GM18873 (cell line): ENCODE data around the gene DNAL4.

Experiments
- ATAC-seq: cut with Tn5 transposase; IDR thresholded peaks from one replicate; pipeline ENCODE4 v1.9.1; 2021; ENCODE audit warnings: mild to moderate bottlenecking, moderate library complexity, moderate number of reproducible peaks; ENCODE audit not compliant: unreplicated experiment, low FRiP score

Gene DNAL4

DNA sequence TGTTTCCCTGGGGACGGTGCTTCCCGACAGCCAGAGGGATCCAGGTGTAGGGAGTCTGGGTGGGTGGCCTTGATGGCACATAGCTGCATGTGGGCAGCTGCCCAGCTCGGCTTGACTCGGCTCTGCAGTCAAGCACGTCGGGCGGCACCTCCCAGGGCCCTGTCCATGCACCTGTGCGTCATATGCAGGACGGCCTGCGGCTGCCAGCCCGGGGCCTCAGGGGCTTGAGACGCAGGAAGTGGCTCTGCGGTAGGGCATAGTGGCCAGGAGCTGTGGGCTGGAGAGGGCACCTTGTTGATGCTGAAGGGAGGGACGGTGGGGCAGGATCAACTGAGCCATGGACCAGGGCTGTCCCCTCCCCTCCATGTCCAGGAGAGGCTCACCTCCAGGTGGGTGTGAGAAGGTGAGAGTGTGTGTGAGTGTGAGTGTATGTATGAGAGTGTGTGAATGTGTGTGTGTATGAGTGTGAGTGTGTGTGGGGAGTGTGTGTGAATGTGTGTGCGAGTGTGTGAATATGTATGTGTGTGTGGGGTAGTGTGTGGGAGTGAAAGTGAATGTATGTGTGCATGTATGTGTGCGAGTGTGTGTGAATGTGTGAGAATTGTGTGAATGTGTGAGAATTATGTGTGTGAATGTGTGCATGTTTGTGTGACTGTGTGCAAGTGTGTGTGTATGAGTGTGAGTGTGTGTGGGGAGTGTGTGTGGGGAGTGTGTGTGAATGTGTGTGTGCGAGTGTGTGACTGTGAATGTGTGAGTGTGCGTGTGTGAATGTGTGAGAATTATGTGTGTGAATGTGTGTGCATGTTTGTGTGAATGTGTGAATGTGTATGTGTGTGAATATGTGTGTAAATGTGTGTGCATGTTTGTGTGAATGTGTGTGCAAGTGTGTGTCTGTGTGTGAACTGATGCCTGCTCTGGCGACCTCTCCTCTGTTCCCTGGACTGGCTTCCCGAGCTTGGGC is 32.5 kb downstream of the DNAL4 start:
- no peak for ATAC-seq

DNA sequence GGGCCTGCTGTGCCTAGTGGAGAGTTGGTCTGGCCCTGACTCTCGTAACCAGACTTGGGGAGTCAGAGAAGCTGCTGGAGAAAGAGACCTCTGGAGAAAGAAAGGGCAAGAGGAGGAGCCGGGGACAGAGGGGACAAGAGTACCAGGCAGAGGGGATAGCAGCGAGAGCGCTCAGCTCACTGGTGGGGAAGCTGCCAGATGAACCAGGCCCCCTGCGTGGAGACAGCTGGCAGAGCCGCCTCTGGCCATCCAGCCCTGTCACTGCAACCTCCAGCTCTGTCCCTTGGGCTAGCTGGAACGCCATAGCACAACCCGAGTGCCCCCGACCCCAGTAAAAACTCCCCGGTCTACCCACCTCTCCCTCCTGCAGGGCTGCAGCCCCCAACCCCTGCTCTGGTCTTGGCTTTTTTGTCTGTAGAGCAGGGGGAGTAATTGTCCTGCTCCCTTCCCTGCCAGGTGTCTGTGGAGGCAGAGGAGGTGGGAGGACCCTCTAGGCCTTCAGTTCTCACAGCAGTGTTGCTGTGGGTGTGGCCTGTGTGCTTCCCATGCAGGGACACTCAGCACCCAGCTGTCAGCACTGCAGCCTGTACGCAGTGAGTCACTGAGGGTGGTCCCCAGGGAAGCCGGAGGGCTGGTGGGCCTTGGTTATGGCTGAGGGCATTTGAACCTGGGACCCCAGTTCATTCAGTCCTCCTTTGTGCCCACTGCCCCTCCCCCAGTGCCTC is 33.3 kb downstream of the DNAL4 start:
- no peak for ATAC-seq

DNA sequence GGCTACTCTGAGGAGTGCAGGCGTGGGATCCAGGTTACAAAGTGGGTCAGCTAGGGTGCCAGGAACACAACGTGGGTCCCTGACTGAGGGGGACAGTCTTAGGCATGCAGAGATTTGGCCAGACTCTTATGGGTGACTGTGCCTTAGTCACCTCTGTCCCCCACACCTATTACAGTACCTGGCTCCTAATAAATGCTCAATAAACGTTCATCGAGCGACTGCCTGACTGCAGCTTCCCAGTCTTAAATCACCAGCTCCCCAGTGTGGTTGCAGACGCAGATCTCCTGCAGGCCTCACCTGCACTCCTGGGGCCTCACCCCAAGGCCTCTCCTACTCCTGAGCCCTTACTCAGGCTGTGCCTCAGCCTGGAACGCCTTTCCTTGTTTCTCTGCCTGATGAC is 34.9 kb downstream of the DNAL4 start:
- ATAC-seq: no peak

DNA sequence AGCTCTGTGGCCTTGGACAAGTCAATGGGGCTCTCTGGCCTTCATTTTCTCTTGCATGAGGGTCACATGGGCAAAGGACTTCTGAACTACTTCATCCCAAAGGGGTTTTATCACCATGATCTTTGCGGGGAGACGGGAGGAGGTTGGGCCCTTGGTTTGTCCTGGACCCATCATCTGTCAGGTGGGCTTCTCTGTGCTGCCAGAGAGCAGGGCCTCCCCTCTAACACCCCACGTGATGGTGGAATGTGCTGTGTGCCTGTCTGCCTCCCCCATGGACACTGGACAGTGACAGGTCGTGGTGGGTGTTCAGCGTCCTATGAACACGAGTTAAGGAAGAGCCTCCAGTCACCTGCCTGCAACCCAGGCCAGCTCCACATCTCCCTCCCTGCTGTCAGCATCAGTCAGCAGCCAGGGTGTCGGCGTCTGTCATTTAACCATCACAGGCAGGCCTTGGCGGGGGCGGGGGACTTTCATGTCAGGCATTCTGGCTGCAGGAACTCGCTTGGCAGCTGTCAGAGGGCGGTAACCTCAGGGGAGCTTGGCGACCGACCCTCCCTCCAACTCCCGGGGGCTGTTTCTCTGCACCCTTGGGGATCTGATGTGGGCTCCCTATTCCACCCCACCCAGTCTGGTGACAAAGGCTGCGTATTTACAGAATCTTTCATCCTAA is 35.5 kb downstream of the DNAL4 start:
- no peak for ATAC-seq

DNA sequence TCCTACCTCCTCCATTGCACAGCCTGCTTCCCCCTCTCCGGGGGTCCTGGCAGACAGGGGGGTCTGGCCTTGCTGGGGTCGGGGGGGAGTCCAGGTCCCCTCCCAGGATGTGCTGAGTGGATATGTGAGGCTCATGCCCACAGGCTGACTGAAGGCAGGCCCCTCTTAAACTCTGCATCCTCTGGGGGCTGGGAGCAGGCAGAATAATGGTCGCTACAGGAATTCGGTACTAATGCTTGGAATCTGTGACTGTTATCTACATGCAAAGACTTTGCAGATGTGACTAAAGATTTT is 36.5 kb downstream of the DNAL4 start:
- no peak for ATAC-seq

DNA sequence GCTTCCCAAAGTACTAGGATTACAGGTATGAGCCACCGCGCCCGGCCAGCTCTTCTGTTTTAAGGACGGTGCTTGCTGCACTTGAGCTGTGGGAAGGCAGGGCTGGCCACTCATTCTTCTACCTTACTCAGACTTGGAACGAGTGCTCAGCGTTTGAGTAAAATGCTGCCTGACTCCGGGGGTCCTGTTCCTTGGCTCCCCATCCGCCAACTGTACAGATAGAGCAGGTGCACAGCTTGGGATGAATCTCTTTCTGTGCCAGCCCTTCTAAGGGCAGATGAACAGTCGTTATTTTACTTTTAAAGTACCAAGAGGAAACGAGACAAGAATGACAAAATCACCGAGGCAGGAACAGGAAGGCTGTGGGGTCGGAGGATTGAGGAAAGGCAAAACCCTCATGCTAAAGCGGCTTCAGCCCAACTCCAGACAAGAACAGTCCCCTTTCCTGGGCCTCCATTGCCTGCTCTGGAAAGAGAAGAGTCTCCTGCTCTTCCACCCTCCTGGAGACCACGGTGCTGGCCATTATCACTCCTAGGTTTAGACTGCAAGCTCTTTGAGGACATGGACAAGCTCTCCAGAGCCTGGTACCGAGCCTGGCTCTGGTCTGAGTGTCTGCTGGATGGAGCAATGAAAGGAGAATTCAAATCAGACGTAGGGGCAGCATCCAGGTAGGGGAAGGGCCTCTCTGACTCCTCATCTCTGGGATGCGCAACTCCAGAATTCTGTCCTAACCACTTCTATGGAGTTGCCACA is 37.1 kb downstream of the DNAL4 start:
- no peak for ATAC-seq

DNA sequence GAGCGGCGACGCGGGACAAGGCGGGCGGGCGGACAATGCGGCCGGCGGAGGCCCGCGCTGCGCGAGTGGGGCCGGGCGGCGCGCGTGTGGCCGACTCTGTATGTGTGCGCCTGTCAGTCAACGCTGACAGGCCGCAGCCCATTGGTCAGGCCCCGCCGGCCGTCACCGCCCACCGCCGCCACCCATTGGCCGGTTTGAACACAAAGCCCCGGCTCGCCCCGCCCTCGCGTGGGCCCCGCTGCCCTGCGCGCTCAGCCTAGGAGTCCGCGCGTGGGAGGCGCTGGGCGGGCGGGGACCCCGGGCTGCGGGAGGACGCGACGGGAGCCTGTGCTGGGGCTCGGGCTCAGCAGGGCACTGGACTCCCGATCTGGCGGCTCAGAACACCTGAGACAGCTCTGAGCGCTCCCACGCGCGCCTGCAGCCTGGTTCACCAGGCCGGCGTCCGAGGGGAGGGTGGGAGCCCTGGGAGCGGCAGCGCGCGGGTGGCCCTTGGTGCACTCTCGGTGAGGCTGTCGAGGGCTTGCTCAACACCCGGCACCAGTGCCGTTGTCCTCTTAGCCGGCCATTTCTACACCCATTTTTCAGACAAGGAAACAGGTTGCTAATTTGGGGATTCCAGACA is 37.9 kb downstream of the DNAL4 start, which contains the start of gene SUN2:
SUN2 (minus strand) TSS at position 88 of the 622 bp plus-strand sequence. CDS start 3,370 bp downstream, outside the sequence.
- ATAC-seq: peak; percentile 43

DNA sequence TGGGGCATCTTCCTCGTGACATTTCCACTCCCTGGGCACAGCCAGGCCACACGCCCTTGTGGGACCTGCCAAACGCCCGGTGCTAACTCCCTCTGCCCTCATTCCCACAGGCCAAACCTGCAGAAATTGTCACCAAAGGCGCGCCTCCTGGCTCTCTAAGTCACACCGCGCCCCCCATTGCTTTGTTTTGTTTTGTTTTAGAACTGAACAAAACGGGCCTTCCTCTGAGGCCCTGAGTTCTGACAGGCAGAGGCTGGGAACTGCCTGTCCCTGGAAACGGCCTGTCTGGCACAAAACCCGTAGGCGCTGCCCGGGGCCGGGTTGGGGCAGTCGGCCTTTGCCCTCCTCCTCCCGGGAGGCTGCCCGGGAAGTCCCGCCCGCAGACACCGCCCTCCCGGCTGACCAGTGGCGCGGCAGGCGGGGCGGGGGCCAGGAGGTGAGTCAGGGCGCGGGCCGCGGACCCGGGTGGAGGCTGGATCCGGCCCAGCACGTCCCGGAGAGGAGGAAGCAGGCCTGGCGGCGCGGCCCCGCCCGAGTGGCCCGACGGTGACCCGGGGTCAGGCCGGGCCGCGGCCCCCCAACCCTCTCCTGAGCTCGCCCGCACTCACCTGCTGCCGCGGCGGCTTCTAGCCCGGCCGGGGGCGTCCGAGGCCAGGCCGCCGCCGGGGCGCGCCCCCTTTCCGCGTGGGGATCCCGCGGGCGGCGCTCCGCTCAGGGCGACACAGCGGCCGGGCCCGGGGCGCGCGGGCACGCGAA is 38.6 kb downstream of the DNAL4 start:
- peak; percentile 21 for ATAC-seq

DNA sequence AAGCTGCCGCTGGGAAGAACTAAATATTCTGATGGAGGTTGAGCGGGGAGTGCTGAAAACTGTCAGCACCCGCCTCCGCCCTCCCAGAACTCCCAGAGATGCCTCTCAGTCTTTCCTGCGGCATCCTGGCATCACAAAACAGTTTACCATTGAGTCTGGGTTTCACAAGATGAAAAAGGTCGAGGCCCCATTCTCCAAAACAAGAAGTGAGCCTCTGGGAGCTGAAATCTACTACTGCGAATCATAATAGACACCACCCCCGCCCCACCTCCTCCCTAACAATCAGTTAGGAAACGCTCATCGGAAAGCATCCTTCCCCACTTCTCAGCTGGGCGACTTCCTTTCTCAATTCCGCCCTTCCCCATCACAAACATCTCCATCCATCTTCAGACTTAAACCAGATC is 39.2 kb downstream of the DNAL4 start:
- no peak for ATAC-seq

DNA sequence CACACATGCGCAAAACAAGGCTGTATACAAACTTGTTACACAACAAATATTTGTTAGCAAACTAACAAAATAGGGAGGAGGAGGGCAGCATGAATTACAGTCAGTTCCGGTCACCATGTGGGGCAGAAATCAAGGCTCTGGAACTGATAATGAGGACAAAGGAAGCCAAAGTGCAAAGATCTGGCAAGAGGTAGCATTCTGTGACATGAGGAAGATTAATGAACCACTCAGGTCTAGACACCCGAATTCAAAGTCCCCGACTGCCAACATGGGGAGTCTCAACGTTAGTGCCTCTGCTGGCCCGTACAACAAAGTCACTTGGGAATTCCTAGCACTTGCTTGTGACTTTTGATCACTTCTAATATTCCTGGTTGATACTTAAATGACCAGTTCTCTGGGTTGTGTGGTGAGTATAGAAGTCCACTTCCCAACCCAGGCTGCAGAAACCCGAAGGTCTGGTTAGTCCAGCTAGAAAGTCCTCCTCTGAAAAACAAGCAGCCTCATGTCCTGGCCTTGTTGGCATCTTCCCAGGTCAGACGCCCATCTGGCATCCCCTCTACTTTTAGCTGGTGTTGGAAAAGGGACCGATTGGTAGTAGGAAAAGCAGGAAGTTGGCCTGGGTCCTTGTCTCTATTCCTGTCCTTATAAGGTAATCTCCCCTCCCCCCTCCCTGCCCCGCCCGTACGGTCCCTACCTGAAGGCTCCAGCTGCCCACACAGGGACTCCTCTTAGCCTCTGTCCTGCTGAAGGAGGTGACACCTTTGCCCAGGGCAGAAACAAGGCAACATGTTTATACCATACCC is 39.8 kb downstream of the DNAL4 start:
- ATAC-seq: no peak

DNA sequence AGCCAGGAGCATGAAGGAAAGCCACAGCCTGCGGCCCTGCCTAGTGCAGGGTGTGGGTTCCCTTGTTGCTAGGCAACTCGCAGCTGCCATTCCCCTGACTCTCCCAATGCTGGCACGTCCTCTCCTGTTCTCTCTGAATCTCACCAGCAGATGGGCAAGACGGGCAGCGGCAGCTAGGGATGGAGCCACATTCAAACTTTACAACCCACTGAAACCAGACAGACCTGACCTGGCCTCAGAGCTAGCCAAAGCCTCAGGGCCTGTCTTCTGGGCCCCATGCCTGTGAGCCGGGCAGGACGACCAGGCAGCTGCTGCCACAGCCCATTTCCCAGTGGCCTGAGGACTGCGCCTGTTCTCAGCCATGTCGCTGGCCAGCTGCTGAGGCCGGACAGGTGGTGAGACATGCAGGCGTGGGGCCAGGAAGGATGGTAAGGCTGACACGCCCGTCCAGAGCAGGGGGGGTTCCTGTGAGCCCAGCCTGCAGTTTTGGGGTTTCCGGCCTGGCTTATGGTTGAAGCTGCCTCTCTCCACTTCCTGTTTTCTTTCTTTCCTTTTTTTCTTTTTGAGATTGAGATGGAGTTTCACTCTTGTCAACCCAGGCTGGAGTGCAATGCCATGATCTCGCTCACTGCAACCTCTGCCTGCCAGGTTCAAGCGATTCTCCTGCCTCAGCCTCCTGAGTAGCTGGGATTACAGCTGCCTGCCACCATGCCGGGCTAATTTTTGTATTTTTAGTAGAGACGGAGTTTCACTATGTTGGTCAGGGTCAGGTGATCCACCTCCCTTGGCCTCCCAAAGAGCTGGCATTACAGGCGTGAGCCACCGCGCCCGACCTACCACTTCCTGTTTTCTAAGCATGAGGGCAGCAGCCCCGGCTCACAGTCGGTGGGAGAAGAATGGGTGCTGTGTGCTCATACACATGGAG is 42.3 kb downstream of the DNAL4 start:
- no peak for ATAC-seq

DNA sequence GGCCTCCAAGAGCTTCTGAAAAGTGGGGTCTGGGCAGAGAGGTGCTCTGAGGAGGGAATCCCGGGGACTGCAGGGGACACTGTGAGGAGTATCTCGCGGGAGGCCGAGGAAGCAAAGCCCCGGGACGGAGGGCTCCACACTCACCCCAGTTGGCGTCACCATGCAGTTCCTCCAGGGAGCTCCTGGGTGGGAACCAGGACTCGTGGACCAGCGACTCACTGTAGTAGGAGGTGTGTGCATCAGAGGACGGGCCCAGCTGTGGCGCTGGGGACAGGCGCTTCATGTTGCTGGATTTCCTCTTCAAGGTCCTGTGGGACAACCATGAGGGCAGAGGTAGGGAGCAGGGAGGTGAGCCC is 42.9 kb downstream of the DNAL4 start:
- ATAC-seq: no peak

DNA sequence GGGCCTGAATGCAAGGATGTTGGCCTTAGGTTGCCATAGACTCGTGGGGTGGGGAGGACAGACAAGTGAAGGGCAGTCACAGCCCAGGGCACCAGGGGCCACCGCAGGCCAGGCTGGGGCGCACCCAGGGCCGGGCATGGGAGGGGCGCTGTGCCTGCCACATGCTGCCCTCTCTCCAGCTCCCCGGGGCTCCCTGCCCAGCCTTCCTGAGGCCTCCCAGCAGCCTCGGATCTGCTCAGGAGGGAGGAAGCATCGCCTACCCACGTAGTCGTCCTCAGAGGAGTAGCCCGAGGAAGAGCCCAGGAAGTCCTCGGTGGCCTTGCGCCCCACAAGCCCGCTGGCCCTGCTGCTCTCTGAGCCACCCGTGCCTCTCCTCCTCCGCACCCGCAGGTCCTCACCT is 43.3 kb downstream of the DNAL4 start:
- no peak for ATAC-seq

DNA sequence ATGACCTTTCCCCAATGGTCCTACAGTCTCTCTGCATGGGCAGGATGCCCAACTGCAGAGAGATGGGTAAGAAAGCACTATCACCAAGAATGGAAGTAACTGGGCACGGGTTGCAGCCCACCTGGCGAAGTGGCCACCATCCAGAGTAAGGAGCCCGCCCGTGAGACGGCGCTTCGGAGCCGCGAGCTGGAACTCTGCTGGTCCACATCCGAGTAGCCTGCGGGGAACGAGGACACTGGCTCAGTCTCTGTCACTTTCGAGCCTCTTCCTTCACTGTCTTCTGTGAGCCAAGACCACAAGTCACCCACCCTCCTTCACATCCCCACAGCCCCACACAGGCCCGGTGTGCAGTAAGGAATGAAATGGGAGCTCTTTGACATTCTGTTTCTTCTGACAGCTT is 43.8 kb downstream of the DNAL4 start:
- ATAC-seq: no peak

DNA sequence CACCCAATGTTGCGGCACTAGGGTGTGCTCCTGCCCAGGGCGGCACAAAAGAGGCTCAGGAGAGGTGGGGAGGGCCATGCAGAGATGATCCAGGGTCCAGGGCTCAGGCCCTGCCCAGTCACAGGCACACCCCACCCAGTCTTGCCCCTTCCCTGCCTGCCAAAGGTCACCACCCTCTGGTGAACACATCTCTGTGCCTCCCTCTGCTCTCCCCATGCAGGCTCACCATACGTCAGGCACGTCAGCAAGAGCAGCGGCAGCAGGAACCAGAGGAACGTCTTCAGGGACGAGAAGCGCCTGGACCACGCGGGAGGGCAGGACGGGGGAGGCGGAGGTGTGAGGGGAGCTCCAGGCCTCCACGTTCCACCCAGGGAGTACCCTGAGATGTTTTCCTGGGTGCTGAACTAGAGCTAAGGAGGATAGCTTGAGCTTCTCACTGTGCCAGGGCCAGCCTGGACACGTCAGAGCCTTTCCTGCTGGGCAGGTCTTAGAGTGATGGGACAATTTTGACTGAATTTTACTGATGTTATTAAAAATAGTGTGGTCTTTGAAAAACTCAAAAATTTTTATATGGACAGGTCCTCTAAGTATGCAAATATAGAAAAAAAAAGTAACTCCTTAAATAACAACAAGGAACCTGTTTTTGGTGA is 45.3 kb downstream of the DNAL4 start:
- ATAC-seq: no peak

DNA sequence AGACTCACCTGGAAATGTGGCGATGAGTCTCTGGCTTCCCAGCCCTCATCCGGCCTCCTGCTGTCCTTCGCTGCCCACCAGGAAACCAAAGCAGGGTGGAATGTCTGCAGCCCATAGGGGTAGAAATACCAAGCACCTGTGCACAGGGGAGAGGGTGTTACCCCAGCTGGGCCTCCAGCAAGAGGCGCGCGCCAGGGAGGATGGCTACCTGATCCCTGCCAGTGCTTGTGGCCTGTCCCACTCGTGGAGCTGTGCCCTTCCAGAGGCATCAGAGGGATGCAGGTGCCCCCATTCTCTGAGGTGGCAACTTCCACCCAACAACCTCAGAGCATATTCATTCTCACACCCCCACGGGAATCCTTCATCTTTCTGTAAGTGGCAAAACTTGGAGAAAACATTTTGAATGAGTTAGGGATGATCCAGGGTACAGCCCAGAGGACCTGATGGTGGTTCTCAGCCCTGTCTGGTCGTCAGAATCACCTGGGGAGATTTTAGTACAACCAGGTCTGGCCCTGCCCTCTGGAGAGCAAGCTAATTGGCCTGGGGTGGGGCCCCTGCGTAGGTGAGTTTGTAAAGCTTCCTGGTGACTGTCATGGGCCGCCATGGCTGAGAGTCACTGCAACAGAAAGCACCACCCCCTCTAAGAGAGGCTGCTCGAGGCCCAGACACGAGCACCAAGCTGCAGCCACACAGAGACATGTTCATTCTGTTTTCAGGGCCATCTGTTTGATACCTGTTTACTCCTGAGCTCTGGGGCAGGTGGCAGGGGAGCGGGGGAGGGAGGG is 48.1 kb downstream of the DNAL4 start:
- ATAC-seq: no peak
